Activated gamma-delta T cell treated with anti-CD3 and anti-CD28 coated beads, Interleukin-2, amount 50 U/mL, for 16 hours (primary cell): ENCODE measurements around the gene CALHM3.

Experiments used
- DNase-seq: peaks from one replicate; pipeline ENCODE4 v3.0.0-alpha.2; 2020; ENCODE audit warnings: low read depth

The CALHM3 gene

GRCh38 chr10:103449208-103450144, 29.6 kb downstream of the CALHM3 start:
- DNase-seq = no peak

- no peak for DNase-seq
These were observed 30.3 kb downstream of the CALHM3 start for GRCh38 chr10:103448746-103449145.

- DNase-seq = no peak
These were observed 31.9 kb downstream of the CALHM3 start for GRCh38 chr10:103447187-103447586.

- no peak for DNase-seq
These were observed 33.1 kb downstream of the CALHM3 start for GRCh38 chr10:103445767-103446567.

GRCh38 chr10:103445366-103445765, 33.7 kb downstream of the CALHM3 start:
- DNase-seq = no peak

GRCh38 chr10:103444478-103444877, 34.6 kb downstream of the CALHM3 start:
- no peak for DNase-seq

GRCh38 chr10:103443475-103444185, 35.4 kb downstream of the CALHM3 start:
- no peak for DNase-seq

- no peak for DNase-seq
These were observed 37.0 kb downstream of the CALHM3 start for GRCh38 chr10:103442031-103442461.

- no peak for DNase-seq
These were observed 37.4 kb downstream of the CALHM3 start for GRCh38 chr10:103441611-103442010.

GRCh38 chr10:103441206-103441605, 37.8 kb downstream of the CALHM3 start:
- no peak for DNase-seq

- DNase-seq = no peak
These were observed 38.6 kb downstream of the CALHM3 start for GRCh38 chr10:103440416-103440815.

- no peak for DNase-seq
These were observed 39.3 kb downstream of the CALHM3 start for GRCh38 chr10:103439776-103440175.

GRCh38 chr10:103433858-103434257, 45.2 kb downstream of the CALHM3 start:
- no peak for DNase-seq

- no peak for DNase-seq
These were observed 47.1 kb downstream of the CALHM3 start for GRCh38 chr10:103431902-103432301.

- no peak for DNase-seq
These were observed 49.4 kb downstream of the CALHM3 start for GRCh38 chr10:103429647-103430046.

GRCh38 chr10:103428989-103429643, 49.9 kb downstream of the CALHM3 start:
- no peak for DNase-seq

- no peak for DNase-seq
These were observed 51.2 kb downstream of the CALHM3 start for GRCh38 chr10:103427866-103428265.

- no peak for DNase-seq
These were observed 55.3 kb downstream of the CALHM3 start for GRCh38 chr10:103423748-103424147.
